ENCODE measurements around the gene GABBR2. TPM values are rescaled to one million over a fixed set of nuclear protein-coding genes. Genes with fewer than 3 reads are reported as not detected.

Gene GABBR2
- total RNA-seq, 6 experiments from 2014 or later, result not detected

DNA sequence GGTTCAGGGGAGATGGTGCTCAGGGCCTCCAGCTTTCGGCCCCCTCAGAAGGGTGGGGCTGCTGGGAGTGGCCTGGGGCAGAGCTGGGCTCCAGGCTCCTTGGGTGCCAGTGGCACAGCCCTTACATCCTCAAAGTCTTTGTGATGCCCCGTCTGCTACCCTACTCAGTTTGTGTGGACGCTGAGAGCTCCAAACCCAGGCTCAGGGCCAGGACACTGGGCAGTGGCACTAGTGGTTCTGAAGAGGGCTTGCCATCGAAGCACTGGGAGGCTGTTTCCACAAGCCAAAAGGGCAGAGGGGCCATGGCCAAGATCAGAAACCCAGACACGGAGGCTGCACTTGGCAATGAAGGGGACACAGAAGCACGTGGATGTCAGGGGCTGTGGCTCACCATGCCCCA is 99.1 kb downstream of the GABBR2 start:
- no peak overlapping the region for H3K27ac ChIP-seq
- no peaks in the 10 kb centered on the region for H3K36me3 ChIP-seq
- DNase-seq (no peak), ATAC-seq (peak in 1 of 4 donors; percentile 13)
- H3K27me3 ChIP-seq, result no peaks in the 10 kb centered on the region
- no CpG with 5 or more reads among the region's 6 CpGs for WGBS (ENCODE audit: insufficient coverage, low coverage, low lambda C conversion rate, missing lambda C conversion rate)
- no peaks in the 10 kb centered on the region for H3K4me1 ChIP-seq
- intact Hi-C loops (cut with DNase I), result no loop called here
- no peak overlapping the region for H3K4me3 ChIP-seq
- no peaks in the 10 kb centered on the region for H3K9me3 ChIP-seq
- TF ChIP-seq, protein P1, sequence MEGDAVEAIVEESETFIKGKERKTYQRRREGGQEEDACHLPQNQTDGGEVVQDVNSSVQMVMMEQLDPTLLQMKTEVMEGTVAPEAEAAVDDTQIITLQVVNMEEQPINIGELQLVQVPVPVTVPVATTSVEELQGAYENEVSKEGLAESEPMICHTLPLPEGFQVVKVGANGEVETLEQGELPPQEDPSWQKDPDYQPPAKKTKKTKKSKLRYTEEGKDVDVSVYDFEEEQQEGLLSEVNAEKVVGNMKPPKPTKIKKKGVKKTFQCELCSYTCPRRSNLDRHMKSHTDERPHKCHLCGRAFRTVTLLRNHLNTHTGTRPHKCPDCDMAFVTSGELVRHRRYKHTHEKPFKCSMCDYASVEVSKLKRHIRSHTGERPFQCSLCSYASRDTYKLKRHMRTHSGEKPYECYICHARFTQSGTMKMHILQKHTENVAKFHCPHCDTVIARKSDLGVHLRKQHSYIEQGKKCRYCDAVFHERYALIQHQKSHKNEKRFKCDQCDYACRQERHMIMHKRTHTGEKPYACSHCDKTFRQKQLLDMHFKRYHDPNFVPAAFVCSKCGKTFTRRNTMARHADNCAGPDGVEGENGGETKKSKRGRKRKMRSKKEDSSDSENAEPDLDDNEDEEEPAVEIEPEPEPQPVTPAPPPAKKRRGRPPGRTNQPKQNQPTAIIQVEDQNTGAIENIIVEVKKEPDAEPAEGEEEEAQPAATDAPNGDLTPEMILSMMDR (IDR thresholded peaks at IDR 0.05), result no peak
- no peak for TF ChIP-seq POLR2A (IDR thresholded peaks at IDR 0.05)

DNA sequence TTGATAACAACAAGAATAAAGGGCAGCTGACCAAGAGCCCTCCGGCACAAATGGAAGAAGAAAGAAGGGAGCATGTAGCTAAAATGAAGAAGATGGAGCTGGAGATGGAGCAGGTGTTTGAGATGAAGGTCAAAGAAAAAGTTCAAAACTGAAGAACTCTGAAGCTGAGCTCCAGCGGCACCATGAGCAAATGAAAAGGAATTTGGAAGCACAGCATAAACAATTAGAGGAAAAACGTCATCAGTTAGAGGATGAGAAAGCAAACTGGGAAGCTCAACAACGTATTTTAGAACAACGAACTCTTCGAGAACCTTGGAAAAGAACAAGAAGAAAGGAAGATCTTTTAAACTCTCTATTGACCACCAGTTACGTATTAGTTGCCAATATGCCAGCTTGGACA is 100.9 kb downstream of the GABBR2 start:
- 50% methylated on average over 7 of the region's 7 CpGs for WGBS (ENCODE audit: insufficient coverage, low coverage, low lambda C conversion rate, missing lambda C conversion rate)
- ATAC-seq, result no peak

DNA sequence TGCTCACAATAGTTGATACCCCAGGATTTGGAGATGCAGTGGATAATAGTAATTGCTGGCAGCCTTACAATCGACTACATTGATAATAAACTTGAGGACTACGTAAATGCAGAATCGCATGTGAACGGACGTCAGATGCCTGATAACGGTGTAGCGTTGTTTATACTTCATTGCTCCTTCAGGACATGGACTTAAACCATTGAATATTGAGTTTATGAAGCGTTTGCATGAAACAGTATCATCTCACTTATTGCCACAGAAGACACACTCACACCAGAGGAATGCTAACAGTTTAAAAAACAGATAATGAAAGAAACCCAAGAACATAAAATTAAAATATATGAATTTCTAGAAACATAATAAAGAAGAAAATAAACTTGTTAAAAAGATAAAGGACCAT is 101.6 kb downstream of the GABBR2 start:
- no peaks in the 10 kb centered on the region for H3K27me3 ChIP-seq
- H3K27ac ChIP-seq, result no peak overlapping the region
- ATAC-seq (no peak), DNase-seq (no peak)
- 80% methylated on average over 8 of the region's 8 CpGs for WGBS (ENCODE audit: insufficient coverage, low coverage, low lambda C conversion rate, missing lambda C conversion rate)
- no peaks in the 10 kb centered on the region for H3K9me3 ChIP-seq
- intact Hi-C loops (cut with DNase I), result no loop called here
- TF ChIP-seq, protein P1 (IDR thresholded peaks at IDR 0.05), result no peak
- H3K4me3 ChIP-seq, result no peak overlapping the region
- no peaks in the 10 kb centered on the region for H3K36me3 ChIP-seq
- no peaks in the 10 kb centered on the region for H3K4me1 ChIP-seq

More for the DNA sequence above, 100.9 kb downstream of the GABBR2 start:
- Histone ChIP-seq H3K9me3 (no peaks in the 10 kb centered on the region), H3K27ac (no peak overlapping the region), H3K27me3 (no peaks in the 10 kb centered on the region), H3K4me3 (no peak overlapping the region), H3K4me1 (no peaks in the 10 kb centered on the region), H3K36me3 (no peaks in the 10 kb centered on the region)
- TF ChIP-seq POLR2A (IDR thresholded peaks at IDR 0.05), result no peak
- no peak for DNase-seq
- intact Hi-C loops (cut with DNase I), result no loop called here

DNA sequence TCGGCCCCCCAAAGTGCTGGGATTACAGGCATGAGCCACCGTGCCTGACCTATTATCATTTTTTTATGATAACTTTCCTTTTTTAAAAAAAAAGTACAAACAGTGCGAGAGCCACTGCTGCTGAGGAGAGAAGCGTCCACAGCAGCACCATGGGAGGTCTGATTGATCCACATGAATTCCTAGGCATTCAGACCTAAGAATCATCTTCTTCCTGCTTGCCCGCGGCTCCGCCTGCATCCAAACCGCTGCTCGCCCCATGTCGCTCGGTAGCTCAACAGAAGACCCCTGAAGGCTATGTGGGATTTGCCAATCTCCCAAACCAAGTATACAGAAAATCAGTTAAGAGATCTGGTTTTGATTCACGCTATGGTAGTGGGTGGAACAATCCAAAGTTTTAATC is 102.0 kb downstream of the GABBR2 start:
- ATAC-seq (no peak), DNase-seq (no peak)
- Histone ChIP-seq H3K4me1 (no peaks in the 10 kb centered on the region), H3K4me3 (no peak overlapping the region), H3K36me3 (no peaks in the 10 kb centered on the region), H3K27ac (no peak overlapping the region), H3K9me3 (no peaks in the 10 kb centered on the region), H3K27me3 (no peaks in the 10 kb centered on the region)
- no peak for TF ChIP-seq POLR2A (IDR thresholded peaks at IDR 0.05)
- TF ChIP-seq, protein P1 (IDR thresholded peaks at IDR 0.05), result no peak
- 87% methylated on average over 12 of the region's 12 CpGs for WGBS (ENCODE audit: insufficient coverage, low coverage, low lambda C conversion rate, missing lambda C conversion rate)
- intact Hi-C loops (cut with DNase I), result no loop called here

DNA sequence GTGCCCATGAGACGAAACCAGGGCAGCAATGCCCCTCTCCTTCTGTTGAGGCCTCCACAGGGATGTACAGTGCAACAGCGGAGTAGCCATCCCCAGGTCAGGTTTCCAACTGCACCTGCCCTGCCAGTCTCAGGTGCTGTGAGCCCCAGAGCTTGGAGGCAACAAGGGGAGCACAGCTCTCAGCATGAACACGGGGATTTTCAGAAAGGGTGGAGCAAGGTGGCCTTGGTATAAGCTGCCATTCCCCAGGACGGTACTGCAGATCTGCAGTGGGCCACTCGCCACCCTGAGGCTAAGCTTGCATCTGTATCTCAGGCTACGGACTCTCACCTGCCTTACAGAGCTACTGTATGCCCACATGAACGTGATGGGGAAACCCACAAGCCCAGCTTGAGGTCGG is 103.6 kb downstream of the GABBR2 start:
- Histone ChIP-seq H3K9me3 (no peaks in the 10 kb centered on the region), H3K27me3 (no peaks in the 10 kb centered on the region), H3K4me3 (no peak overlapping the region), H3K27ac (no peak overlapping the region), H3K4me1 (no peaks in the 10 kb centered on the region), H3K36me3 (no peaks in the 10 kb centered on the region)
- TF ChIP-seq, protein P1 (IDR thresholded peaks at IDR 0.05), result no peak
- TF ChIP-seq POLR2A (IDR thresholded peaks at IDR 0.05), result no peak
- DNase-seq (no peak), ATAC-seq (peak in 1 of 4 donors; percentile 26)
- WGBS (ENCODE audit: insufficient coverage, low coverage, low lambda C conversion rate, missing lambda C conversion rate), result no CpG with 5 or more reads among the region's 8 CpGs
- intact Hi-C loops (cut with DNase I), result no loop called here

Measured in right lobe of liver (tissue), 6 donors.